HCT116 (cell line): ENCODE results near the gene RBM42. TPM values are rescaled to one million over a fixed set of nuclear protein-coding genes. Genes with fewer than 3 reads are reported as not detected.
A peak's percentile ranks its signal among the peaks of the same experiment; 100 is the strongest.

Source experiments
- ATAC-seq: fragments of 200-7000 bp; cut with Tn5 transposase; 2 replicates; pipeline ENCODE4 v1.9.1; 2020; ENCODE audit warnings: mild to moderate bottlenecking, moderate library complexity
- Bru-seq: library from RNA; stranded (reverse); fragments of 400-500 nt; gene quantifications from one replicate; lab custom pipeline; 2021; lab: Mats Ljungman, UMichigan
- BruChase-seq, 2 experiments: library from RNA; stranded (reverse); fragments of 400-500 nt; gene quantifications; one replicate each; lab custom pipeline; 2021; lab: Mats Ljungman, UMichigan
- BruUV-seq: library from RNA; stranded (reverse); fragments of 400-500 nt; replicated peaks from 2 replicates; lab custom pipeline; 2021; lab: Mats Ljungman, UMichigan
- CTCF ChIA-PET: fragments of 300-600 bp; sonication (Branson Sonifier 250); formaldehyde crosslinking; loops from one replicate; lab custom pipeline; 2021; ENCODE audit warnings: antibody characterized with exemption; lab: Charles Lee
- POLR2A ChIA-PET: fragments of 300-600, 350-600 bp; sonication (Branson Sonifier 250); formaldehyde crosslinking; loops from one replicate; lab custom pipeline; 2021; ENCODE audit warnings: antibody characterized with exemption; lab: Charles Lee
- RAD21 ChIA-PET, 2 experiments: fragments of 300-600 bp; sonication (Branson Sonifier 250); formaldehyde crosslinking; loops; one replicate each; lab custom pipeline; 2023; ENCODE audit warnings: low total read pairs in 2 of 2; ENCODE audit not compliant: uncharacterized antibody in 2 of 2, unreplicated experiment in 2 of 2, low non-redundant PET in 1 of 2; lab: Charles Lee
- DNase-seq: peaks from one replicate; pipeline ENCODE4 v3.0.0-alpha.2; 2010; ENCODE audit warnings: low read depth, low spot score
- H2AFZ ChIP-seq: fragments of 200-600 bp; shearing (Covaris generic), sonication (generic); 2 replicates; pipeline ENCODE4 v1.6.1; 2017; ENCODE audit warnings: low read depth, mixed run types, mixed read lengths, antibody characterized with exemption, low read length; ENCODE audit not compliant: poor library complexity, severe bottlenecking
- H3K27ac ChIP-seq: 2 replicates; pipeline ENCODE4 v1.5.1; 2012; ENCODE audit warnings: low read depth, low read length
- H3K27me3 ChIP-seq: fragments of 200-600 bp; sonication (generic); 2 replicates; pipeline ENCODE4 v1.6.1; 2016; ENCODE audit warnings: mixed run types, low read length, mixed read lengths; ENCODE audit not compliant: insufficient read depth
- H3K36me3 ChIP-seq, 2 experiments: fragments of 200-500 bp in 1 of 2; fragments of 200-600 bp in 1 of 2; sonication (Bioruptor generic) in 1 of 2; sonication (generic) in 1 of 2; 2 replicates each; pipeline versions ENCODE4 v1.5.1 to v1.6.1; 2014 to 2016; ENCODE audit warnings: low read length in 2 of 2, inconsistent platforms in 1 of 2, mixed read lengths in 1 of 2, mixed run types in 1 of 2; ENCODE audit not compliant: insufficient read depth in 2 of 2, control insufficient read depth in 1 of 2
- H3K4me1 ChIP-seq, 2 experiments: fragments of 200-600 bp in 1 of 2; sonication (generic) in 1 of 2; 2 replicates each; pipeline versions ENCODE4 v1.5.1 to v1.6.1; 2012 to 2017; ENCODE audit warnings: low read length in 2 of 2, inconsistent platforms in 1 of 2, mild to moderate bottlenecking in 1 of 2, mixed read lengths in 1 of 2, mixed run types in 1 of 2, moderate library complexity in 1 of 2; ENCODE audit not compliant: insufficient read depth in 2 of 2, control insufficient read depth in 1 of 2
- H3K4me2 ChIP-seq: fragments of 200-600 bp; sonication (generic); 2 replicates; pipeline ENCODE4 v1.6.1; 2017; ENCODE audit warnings: mixed run types, low read length, mixed read lengths
- H3K4me3 ChIP-seq, 2 experiments: fragments of 200-600 bp in 1 of 2; sonication (generic) in 1 of 2; replicated peaks in 1 of 2; 2 replicates each; pipeline ENCODE4 v1.5.1; 2011 to 2016; ENCODE audit warnings: low read length in 2 of 2, control low read depth in 1 of 2, low read depth in 1 of 2, mild to moderate bottlenecking in 1 of 2, mixed read lengths in 1 of 2, mixed run types in 1 of 2
- H3K79me2 ChIP-seq: fragments of 200-600 bp; sonication (generic); 2 replicates; pipeline ENCODE4 v1.6.1; 2017; ENCODE audit warnings: mild to moderate bottlenecking, mixed run types, low read length, moderate library complexity, mixed read lengths; ENCODE audit not compliant: insufficient read depth
- H3K9ac ChIP-seq: fragments of 200-600 bp; sonication (generic); 2 replicates; pipeline ENCODE4 v1.6.1; 2016; ENCODE audit warnings: low read length, mixed read lengths
- H3K9me2 ChIP-seq: fragments of 200-600 bp; sonication (generic), shearing (Covaris generic); 2 replicates; pipeline ENCODE4 v1.6.1; 2017; ENCODE audit warnings: mixed run types, mild to moderate bottlenecking, moderate library complexity; ENCODE audit not compliant: insufficient read depth
- H3K9me3 ChIP-seq, 2 experiments: fragments of 200-500 bp in 1 of 2; fragments of 200-600 bp in 1 of 2; sonication (Bioruptor generic) in 1 of 2; sonication (generic) in 1 of 2; 2 replicates each; pipeline ENCODE4 v1.6.1; 2014 to 2017; ENCODE audit warnings: low read length in 2 of 2, mixed read lengths in 2 of 2, inconsistent platforms in 1 of 2, low read depth in 1 of 2, mild to moderate bottlenecking in 1 of 2, mixed run types in 1 of 2, moderate library complexity in 1 of 2; ENCODE audit not compliant: control insufficient read depth in 1 of 2, insufficient read depth in 1 of 2
- H4K20me1 ChIP-seq: fragments of 200-600 bp; sonication (generic), shearing (Covaris generic); 2 replicates; pipeline ENCODE4 v1.6.1; 2017; ENCODE audit warnings: mixed run types, mild to moderate bottlenecking, moderate library complexity; ENCODE audit not compliant: insufficient read depth
- CBX3 ChIP-seq: IDR thresholded peaks from 2 replicates; pipeline ENCODE4 v1.6.1; 2012; ENCODE audit warnings: low read depth
- EGR1 ChIP-seq: IDR thresholded peaks from 2 replicates; pipeline ENCODE4 v1.6.1; 2012; ENCODE audit warnings: low read depth
- JUND ChIP-seq: IDR thresholded peaks from 2 replicates; pipeline ENCODE4 v1.6.1; 2012
- POLR2A ChIP-seq: IDR thresholded peaks from 2 replicates; pipeline ENCODE4 v1.7.0; 2011; ENCODE audit warnings: borderline replicate concordance; ENCODE audit not compliant: insufficient read depth, insufficient read length; ENCODE audit errors: extremely low read depth
- POLR2AphosphoS5 ChIP-seq: IDR thresholded peaks from 2 replicates; pipeline ENCODE4 v1.6.1; 2011; ENCODE audit warnings: mild to moderate bottlenecking, low read depth, low read length, moderate library complexity
- SIN3A ChIP-seq: IDR thresholded peaks from 2 replicates; pipeline ENCODE4 v1.6.1; 2012; ENCODE audit warnings: low read depth
- SP1 ChIP-seq: IDR thresholded peaks from 2 replicates; pipeline ENCODE4 v1.6.1; 2012; ENCODE audit warnings: low read depth
- SRF ChIP-seq: IDR thresholded peaks from 2 replicates; pipeline ENCODE4 v1.6.1; 2012; ENCODE audit warnings: low read depth
- ZFX ChIP-seq: fragments of 450-650 bp; IDR thresholded peaks from 2 replicates; pipeline ENCODE4 v1.6.1; 2017
- intact Hi-C: fragments of 100-400 bp; cut with micrococcal nuclease; formaldehyde crosslinking; loops from 2 replicates; pipeline ENCODE4 v1.10.0; 2022
- long read RNA-seq: library from polyadenylated mRNA; unstranded; transcript quantifications from one replicate; pipeline ENCODE4 v2.0.0, GENCODE V29; 2021; ENCODE audit not compliant: unreplicated experiment
- polyA plus RNA-seq: library from polyadenylated mRNA; unstranded; fragments of >200 nt; gene quantifications from 2 replicates; pipeline ENCODE4 v1.2.1, GENCODE V29; 2012; ENCODE audit warnings: missing spikeins
- total RNA-seq: library from RNA; stranded (reverse); gene quantifications from one replicate; pipeline ENCODE4 v1.2.1, GENCODE V29; 2021; ENCODE audit not compliant: unreplicated experiment
- TF ChIP-seq, protein P1 (sequence below): IDR thresholded peaks from 2 replicates; pipeline ENCODE4 v1.6.1; 2012

Gene RBM42, protein sequence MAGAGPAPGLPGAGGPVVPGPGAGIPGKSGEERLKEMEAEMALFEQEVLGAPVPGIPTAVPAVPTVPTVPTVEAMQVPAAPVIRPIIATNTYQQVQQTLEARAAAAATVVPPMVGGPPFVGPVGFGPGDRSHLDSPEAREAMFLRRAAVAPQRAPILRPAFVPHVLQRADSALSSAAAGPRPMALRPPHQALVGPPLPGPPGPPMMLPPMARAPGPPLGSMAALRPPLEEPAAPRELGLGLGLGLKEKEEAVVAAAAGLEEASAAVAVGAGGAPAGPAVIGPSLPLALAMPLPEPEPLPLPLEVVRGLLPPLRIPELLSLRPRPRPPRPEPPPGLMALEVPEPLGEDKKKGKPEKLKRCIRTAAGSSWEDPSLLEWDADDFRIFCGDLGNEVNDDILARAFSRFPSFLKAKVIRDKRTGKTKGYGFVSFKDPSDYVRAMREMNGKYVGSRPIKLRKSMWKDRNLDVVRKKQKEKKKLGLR
- total RNA-seq (87.2 TPM), Bru-seq, nascent RNA (percentile 67 among the genes with signal in this experiment), BruChase-seq, experiment 1, labeled RNA remaining after a 6-hour chase (percentile 81 among the genes with signal in this experiment), BruChase-seq, experiment 2, labeled RNA remaining after a 2-hour chase (percentile 68 among the genes with signal in this experiment)
- 62.5 and 68.5 TPM in 2 replicates for polyA plus RNA-seq
- long read RNA-seq, transcript RBM42-201 (10 exons, 1,680 nt): major isoform, 84 of 189 reads
- long read RNA-seq, partial matches to known transcripts: 33 of 189 reads
- long read RNA-seq, other reads (novel, unspliced or antisense): 70 of 189 reads

DNA sequence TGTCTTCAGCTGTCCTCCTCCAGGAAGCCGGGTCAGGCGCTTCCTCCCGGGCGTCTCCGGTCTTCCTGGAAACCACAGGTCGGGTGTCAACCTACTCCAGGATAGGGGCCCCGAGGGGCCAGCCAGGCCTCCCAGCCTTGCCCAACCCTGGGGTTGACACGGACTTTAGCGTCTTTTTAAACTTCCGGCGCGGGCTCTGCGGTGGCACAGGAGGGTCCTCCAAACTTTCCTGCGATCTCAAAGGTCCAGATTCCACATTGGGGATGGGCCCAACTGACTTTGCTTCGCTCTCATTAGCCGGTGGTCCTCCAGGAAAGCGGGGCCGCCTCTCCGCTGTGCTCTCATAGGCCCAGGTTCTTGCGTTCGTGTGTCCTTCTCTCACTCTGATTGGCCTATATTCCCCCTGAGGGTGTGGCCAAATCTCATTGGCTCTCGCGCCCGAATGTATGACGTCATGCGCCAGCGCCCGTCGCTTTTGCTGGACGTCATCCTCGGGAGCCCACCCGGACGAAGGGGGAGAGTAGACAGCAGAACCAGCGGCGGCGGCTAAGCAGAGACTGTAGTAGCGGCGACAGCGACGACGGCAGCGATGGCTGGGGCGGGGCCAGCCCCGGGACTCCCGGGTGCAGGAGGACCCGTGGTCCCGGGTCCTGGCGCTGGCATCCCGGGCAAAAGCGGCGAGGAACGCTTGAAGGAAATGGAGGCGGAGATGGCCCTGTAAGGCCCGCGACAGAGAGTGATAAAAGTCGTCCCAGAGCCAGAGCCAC, at the start of gene RBM42:
TSS of gene RBM42 (plus strand) at position 472 of the 767 bp plus-strand sequence. CDS start at position 590, 118 bp downstream.
- POLR2A ChIA-PET: no interaction called here

More for the DNA sequence above, at the start of gene RBM42:
- peak within 1 kb of the TSS; percentile 92 for H3K9ac ChIP-seq
- peaks cover 7 to 9% of the 10 kb centered on the region in 2 experiments; a peak in 3 of 4 replicates for H3K4me1 ChIP-seq
- BruUV-seq: no TSS peak
- no peak within 1 kb of the TSS for H2AFZ ChIP-seq
- peaks cover 18 to 22% of the 10 kb centered on the region in 2 experiments; a peak in 3 of 4 replicates for H3K36me3 ChIP-seq
- no peaks in the 10 kb centered on the region for H4K20me1 ChIP-seq
- H3K4me2 ChIP-seq: peak within 1 kb of the TSS; percentile 98
- peak; percentile 100 for ATAC-seq
- TF ChIP-seq POLR2AphosphoS5 (peak; percentile 69; the same call in 1 of the 2 replicates), SIN3A (peak; percentile 53), SP1 (peak; percentile 100), CBX3 (peak; percentile 62; the same call in 1 of the 2 replicates), SRF (peak; percentile 98), POLR2A (peak; percentile 21), ZFX (peak; percentile 48), EGR1 (no peak), JUND (no peak)
- TF ChIP-seq, protein P1, sequence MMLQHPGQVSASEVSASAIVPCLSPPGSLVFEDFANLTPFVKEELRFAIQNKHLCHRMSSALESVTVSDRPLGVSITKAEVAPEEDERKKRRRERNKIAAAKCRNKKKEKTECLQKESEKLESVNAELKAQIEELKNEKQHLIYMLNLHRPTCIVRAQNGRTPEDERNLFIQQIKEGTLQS: no peak
- CTCF ChIA-PET: no interaction called here
- H3K27ac ChIP-seq: peak within 1 kb of the TSS; percentile 73
- intact Hi-C loops: no loop called here
- DNase-seq: peak; percentile 99
- H3K4me3 ChIP-seq: peak within 1 kb of the TSS; percentile 89 to 97
- no peaks in the 10 kb centered on the region for H3K27me3 ChIP-seq
- no peaks in the 10 kb centered on the region for H3K9me2 ChIP-seq
- RAD21 ChIA-PET: no interaction called here
- peaks cover 14% of the 10 kb centered on the region for H3K79me2 ChIP-seq
- no peaks in the 10 kb centered on the region for H3K9me3 ChIP-seq
